Measurements from ENCODE around the gene WDR3.
A peak's percentile ranks its signal among the peaks of the same experiment; 100 is the strongest.
"Not testable (repeated sequence)": the region's sequence is repeated elsewhere in the genome, so short reads cannot be mapped to it uniquely, and the experiment has no call there.

Gene WDR3

DNA sequence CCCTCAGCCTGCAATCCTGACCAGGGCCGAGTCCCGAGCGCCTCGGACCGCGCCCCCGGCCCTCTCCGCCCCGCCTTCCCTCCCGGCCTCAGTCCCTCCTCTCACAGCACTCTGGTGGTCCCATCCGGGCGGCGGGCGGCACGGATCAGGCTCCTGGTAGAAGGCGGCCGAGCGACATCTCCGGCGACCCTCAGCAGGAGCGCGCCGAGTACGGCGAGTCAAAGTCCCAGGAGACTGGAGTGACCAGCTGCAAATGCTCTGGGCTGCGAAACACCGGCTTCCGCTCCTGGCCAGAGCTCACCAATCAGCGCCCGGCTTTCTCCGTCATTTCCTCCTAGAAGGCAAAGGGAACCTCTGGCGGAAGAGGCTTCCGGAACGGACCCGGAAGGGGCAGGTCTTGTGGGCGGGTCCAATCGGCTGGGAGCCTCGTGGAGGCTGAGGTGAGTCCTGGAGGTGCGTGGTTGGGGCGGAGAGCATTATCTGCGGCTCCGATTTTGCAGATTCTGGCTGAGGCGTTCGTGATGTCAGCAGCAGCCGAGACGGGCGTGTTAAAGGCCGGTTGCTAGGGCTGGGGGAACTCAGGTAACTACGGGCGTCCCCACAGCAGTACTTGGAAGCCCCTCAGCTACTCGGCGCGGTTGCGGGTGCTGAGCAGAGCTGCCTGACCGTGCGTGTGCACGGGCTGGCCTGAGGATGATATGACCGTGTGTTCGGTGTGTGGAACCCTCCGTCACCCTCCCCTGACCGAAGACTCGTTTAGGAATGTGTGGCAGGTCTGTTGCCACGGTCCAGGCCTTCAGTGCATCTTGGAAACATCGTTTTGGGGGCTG lies at the start of gene WDR3, which contains the start of gene GDAP2:
Gene WDR3, plus strand, starts transcription at position 397 of the 830 bp plus-strand sequence. CDS start 3,581 bp downstream, outside the sequence.
Gene GDAP2, minus strand, starts transcription at position 279 of the 830 bp plus-strand sequence. CDS start 9,264 bp downstream, outside the sequence.
- DNase-seq (ENCODE audit: low read depth), result peak; percentile 92

DNA sequence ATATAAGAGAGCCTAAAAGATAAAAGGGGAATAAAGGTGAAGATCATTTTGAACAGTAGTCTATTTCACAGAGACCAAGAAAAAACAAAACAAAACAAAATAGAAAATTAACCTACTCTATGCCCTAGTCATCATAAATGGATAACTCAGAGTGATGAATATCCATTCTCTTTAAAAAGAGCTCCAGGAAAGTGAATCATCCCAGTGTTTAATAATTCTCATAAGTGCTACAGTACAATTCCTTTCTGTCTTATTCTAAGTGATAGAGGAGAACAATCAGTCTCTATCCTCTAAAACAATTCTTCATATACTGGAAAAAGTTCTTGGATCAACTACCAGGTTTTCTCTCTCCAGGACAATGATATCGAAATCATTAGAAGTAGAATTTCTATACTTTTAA lies 45.9 kb upstream of the WDR3 start:
- DNase-seq (ENCODE audit: low read depth), result no peak

- no peak for DNase-seq (ENCODE audit: low read depth)
Observed at GRCh38 chr1:117886101-117886795, 43.3 kb upstream of the WDR3 start.

- no peak for DNase-seq (ENCODE audit: low read depth)
Observed at GRCh38 chr1:117890452-117890851, 39.1 kb upstream of the WDR3 start.

DNA sequence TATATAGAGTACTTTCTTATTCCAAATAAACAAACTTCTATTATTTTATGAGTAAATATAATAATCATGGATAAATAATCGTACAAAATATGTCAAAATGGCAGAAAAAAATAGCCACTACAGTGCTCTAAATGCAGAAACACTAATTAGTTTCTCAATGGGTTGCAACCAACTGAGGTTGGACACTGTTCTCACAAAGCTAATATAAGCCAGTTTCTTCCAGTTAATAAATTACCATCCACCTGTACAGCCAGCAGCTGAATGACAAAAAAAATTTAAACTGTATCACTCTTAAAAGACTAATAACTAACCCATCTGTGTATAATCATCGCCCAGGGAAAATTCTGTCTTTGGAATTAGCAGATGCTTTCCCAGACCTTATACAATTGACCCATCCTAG lies 37.0 kb upstream of the WDR3 start:
- DNase-seq (ENCODE audit: low read depth), result no peak

DNA sequence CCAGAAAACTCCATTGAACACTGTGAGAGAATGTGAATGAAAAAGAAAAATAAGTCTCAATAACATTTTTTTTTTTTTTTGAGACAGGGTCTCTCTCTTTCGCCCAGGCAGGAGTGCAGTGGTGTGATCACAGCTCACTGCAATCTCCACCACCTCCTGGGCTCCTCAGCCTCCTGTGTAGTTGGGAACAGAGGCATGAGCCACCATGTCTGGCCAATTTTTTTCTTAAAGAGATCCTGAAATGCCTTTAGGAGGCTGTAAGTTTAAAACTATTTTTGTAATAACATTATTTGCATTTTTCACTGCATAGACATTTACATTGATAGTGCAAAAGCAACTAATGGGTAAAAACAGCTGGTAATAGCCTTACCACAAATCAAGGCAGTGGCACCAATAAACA lies 35.5 kb upstream of the WDR3 start:
- DNase-seq (ENCODE audit: low read depth), result no peak

GRCh38 chr1:117895482-117896114 lies 33.9 kb upstream of the WDR3 start:
- peak; percentile 28 for DNase-seq (ENCODE audit: low read depth)

DNA sequence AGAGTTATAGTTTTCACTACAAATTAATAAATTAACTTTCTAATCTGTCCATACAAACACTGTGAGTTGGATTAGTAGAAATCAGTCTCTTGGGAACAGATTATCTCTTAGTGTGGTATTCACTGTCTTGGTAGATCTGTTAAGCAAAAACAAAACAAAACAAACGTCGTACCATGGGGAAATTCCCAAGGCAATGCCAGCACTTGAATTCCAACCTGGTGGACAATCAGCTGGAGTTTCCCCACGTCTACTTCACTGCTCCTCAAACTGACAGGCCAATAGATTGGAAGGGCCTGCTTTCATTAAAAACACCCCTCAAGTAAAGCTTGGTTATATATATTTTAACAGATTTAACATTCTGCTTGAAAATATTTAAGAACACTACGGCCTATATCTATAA lies 32.0 kb upstream of the WDR3 start:
- no peak for DNase-seq (ENCODE audit: low read depth)

GRCh38 chr1:117899801-117900200 lies 29.7 kb upstream of the WDR3 start:
- no peak for DNase-seq (ENCODE audit: low read depth)

- DNase-seq (ENCODE audit: low read depth), result no peak
Observed at GRCh38 chr1:117902944-117903343, 26.6 kb upstream of the WDR3 start.

- DNase-seq (ENCODE audit: low read depth), result no peak
Observed at GRCh38 chr1:117904485-117904884, 25.1 kb upstream of the WDR3 start.

- no peak for DNase-seq (ENCODE audit: low read depth)
Observed at GRCh38 chr1:117905019-117905418, 24.5 kb upstream of the WDR3 start.

- no peak for DNase-seq (ENCODE audit: low read depth)
Observed at GRCh38 chr1:117911051-117911450, 18.5 kb upstream of the WDR3 start.

- no peak for DNase-seq (ENCODE audit: low read depth)
Observed at GRCh38 chr1:117919376-117919775, 10.2 kb upstream of the WDR3 start.

DNA sequence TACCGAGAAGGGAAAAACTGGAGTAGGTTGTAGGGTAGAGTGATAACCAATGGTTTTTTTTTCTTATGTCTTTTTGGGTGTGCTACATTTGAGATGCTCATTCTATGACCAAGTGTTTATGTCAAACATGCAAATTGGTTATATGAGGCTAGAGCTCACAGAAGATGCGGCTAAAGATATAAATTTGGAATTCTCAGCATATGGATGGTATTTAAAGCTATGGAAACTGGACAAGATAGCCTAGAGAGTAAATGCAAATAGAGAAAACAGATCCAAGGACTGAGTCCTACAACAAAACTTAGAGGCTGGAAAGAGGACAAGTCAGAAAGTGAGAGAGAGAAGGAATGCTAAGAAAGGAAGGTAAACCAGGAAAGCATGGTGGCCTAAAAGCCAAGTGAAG lies 7.5 kb upstream of the WDR3 start:
- DNase-seq (ENCODE audit: low read depth), result no peak

- not testable (repeated sequence) for DNase-seq (ENCODE audit: low read depth)
Observed at GRCh38 chr1:117922717-117923116, 6.8 kb upstream of the WDR3 start.

- DNase-seq (ENCODE audit: low read depth), result no peak
Observed at GRCh38 chr1:117925981-117926380, 3.6 kb upstream of the WDR3 start.

DNA sequence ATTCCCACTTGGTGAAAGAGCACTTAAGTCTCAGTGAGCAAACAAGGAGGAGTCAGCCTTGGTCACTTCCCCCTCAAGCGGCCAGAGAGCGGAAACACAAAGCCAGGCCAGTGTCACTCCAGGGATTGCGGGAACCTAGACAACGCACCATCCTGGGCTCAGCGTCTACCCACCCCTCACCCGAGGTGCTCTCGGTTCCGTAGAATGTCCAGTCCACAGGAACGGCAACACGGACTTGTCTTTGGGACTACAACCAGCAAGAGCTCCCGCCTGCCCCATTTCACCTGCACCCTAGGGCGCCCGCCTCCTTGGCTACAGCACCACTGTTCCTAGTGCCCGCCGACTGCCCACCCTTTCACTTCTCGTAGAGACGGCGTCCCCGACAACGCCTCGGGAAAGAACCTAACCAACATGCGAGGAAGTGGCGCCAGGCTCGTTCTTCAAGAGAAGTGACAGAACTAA lies 627 bp upstream of the WDR3 start:
- peak; percentile 7 for DNase-seq (ENCODE audit: low read depth)

GRCh38 chr1:117930173-117930447 lies 571 bp downstream of the WDR3 start:
- no peak for DNase-seq (ENCODE audit: low read depth)

GRCh38 chr1:117930484-117930883 lies 945 bp downstream of the WDR3 start:
- no peak for DNase-seq (ENCODE audit: low read depth)

DNA sequence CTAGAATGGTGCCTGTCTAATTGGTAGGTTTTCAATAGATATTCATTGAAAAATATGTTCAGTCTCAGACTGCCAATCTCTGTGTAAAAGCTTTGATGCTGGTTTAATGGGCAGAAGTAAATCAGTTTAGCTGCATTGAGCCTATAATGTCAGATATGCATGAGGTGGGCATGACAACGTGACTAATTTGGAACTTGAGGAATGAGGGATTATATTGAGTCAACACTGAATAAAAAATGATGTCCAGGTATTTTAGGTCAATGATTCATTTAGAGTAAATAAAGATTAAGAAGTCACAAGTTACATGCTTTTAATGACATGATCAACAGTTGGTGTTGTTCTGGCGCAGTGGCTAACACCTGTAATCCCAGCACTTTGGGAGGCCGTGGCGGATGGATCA lies 3.0 kb downstream of the WDR3 start:
- DNase-seq (ENCODE audit: low read depth), result no peak

GRCh38 chr1:117933769-117934168 lies 4.2 kb downstream of the WDR3 start:
- DNase-seq (ENCODE audit: low read depth), result no peak

GRCh38 chr1:117942293-117942692 lies 12.8 kb downstream of the WDR3 start:
- DNase-seq (ENCODE audit: low read depth), result no peak
